HL-60 (cell line): ENCODE results near the gene SLCO2A1.

Experiments
- GABPA ChIP-seq: IDR thresholded peaks from 2 replicates; pipeline ENCODE4 v1.6.1; 2012; ENCODE audit warnings: low read depth
- POLR2AphosphoS5 ChIP-seq: IDR thresholded peaks from 2 replicates; pipeline ENCODE4 v1.6.1; 2012; ENCODE audit warnings: low read depth
- TF ChIP-seq, protein P1 (sequence below): IDR thresholded peaks from one replicate; pipeline ENCODE4 v1.5.1; 2011; ENCODE audit warnings: low read length, control low read depth, inconsistent platforms; ENCODE audit not compliant: insufficient read depth
- TF ChIP-seq, protein P2 (sequence below): IDR thresholded peaks from 2 replicates; pipeline ENCODE4 v1.6.1; 2012; ENCODE audit warnings: low read depth; ENCODE audit not compliant: insufficient replicate concordance

DNA sequence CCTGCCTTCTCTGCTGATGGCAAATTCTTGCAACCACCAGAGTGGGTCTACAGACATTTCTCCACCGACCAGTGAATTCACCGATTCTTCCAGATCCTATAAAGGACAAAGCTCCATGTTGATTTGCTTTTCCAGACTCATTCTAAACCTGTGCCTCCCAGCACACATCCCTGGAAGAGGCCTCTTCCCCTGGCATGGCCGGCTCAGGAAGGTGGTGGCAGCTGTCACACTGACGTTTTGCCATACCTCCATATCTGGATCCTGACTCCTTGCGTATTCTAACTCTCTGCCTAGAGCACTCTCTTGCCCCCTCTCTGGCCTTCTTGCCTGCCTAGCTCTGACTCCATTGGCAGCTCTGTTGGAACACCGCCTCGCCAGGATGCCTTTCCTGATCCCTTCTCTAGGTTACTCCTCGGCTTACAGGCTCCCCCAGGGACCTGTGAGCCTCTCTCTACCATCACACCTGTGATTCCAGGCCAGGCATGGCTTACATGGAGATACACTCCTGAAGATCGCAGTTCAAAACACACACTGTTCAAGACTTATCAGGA lies 31.0 kb downstream of the SLCO2A1 start:
- TF ChIP-seq, protein P1, sequence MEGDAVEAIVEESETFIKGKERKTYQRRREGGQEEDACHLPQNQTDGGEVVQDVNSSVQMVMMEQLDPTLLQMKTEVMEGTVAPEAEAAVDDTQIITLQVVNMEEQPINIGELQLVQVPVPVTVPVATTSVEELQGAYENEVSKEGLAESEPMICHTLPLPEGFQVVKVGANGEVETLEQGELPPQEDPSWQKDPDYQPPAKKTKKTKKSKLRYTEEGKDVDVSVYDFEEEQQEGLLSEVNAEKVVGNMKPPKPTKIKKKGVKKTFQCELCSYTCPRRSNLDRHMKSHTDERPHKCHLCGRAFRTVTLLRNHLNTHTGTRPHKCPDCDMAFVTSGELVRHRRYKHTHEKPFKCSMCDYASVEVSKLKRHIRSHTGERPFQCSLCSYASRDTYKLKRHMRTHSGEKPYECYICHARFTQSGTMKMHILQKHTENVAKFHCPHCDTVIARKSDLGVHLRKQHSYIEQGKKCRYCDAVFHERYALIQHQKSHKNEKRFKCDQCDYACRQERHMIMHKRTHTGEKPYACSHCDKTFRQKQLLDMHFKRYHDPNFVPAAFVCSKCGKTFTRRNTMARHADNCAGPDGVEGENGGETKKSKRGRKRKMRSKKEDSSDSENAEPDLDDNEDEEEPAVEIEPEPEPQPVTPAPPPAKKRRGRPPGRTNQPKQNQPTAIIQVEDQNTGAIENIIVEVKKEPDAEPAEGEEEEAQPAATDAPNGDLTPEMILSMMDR = no peak
- TF ChIP-seq POLR2AphosphoS5 (no peak), GABPA (no peak)
- TF ChIP-seq, protein P2, sequence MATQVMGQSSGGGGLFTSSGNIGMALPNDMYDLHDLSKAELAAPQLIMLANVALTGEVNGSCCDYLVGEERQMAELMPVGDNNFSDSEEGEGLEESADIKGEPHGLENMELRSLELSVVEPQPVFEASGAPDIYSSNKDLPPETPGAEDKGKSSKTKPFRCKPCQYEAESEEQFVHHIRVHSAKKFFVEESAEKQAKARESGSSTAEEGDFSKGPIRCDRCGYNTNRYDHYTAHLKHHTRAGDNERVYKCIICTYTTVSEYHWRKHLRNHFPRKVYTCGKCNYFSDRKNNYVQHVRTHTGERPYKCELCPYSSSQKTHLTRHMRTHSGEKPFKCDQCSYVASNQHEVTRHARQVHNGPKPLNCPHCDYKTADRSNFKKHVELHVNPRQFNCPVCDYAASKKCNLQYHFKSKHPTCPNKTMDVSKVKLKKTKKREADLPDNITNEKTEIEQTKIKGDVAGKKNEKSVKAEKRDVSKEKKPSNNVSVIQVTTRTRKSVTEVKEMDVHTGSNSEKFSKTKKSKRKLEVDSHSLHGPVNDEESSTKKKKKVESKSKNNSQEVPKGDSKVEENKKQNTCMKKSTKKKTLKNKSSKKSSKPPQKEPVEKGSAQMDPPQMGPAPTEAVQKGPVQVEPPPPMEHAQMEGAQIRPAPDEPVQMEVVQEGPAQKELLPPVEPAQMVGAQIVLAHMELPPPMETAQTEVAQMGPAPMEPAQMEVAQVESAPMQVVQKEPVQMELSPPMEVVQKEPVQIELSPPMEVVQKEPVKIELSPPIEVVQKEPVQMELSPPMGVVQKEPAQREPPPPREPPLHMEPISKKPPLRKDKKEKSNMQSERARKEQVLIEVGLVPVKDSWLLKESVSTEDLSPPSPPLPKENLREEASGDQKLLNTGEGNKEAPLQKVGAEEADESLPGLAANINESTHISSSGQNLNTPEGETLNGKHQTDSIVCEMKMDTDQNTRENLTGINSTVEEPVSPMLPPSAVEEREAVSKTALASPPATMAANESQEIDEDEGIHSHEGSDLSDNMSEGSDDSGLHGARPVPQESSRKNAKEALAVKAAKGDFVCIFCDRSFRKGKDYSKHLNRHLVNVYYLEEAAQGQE = no peak
